ENCODE data around the gene ABCB1. TPM values are rescaled to one million over a fixed set of nuclear protein-coding genes. Genes with fewer than 3 reads are reported as not detected.
A peak's percentile ranks its signal among the peaks of the same experiment; 100 is the strongest.

The ABCB1 gene
- total RNA-seq, 1 donor from 2014 or later, result not detected

DNA sequence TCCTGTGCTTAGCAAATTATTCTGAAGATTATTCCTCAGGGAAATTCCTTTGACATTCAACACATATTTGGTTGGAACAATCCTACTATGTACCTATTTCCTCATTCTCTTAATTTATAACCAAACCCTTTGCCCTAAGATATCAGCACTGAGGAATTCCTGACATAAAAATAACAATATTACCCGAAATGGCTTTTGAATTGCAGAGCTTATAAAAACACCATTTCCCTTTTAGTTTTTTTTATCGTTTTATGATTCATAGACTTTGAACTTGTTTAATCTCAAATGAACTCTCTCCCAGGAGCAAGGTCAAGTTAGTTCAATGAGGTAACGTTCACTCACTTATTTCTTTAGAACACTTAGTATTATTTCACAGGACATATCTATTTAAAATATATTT lies 7.7 kb upstream of the ABCB1 start:
- Mint-ChIP-seq H3K27me3 (ENCODE audit: insufficient read depth, low read depth) (no peaks in the 10 kb centered on the region), H3K9me3 (no peaks in the 10 kb centered on the region)

DNA sequence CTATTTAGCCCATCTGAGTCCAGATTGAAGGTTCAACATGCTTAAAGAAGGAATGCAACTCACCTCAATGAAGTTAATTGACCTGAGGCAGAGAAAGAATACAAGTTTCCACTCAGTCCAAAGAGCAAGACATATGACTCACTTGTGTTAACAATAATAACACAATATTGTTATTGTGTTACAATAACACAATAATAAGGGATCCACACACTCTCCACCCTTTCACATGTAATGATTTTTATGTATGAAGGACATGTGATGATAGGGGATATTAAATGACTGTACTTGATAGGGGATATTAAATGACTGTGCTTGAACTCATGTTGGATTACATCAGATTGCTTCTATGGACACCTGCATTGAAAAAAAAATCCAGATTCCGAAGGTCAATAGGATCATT lies 3.6 kb upstream of the ABCB1 start:
- H3K9me3 ChIP-seq (ENCODE audit: low read depth), result no peaks in the 10 kb centered on the region
- H3K4me2 ChIP-seq, result no peak overlapping the region
- no peaks in the 10 kb centered on the region for H3K36me3 Mint-ChIP-seq
- H3K27ac Mint-ChIP-seq, result no peak overlapping the region
- peaks cover 5% of the 10 kb centered on the region for H3K4me1 Mint-ChIP-seq
- peaks cover 14% of the 10 kb centered on the region for H3K27me3 Mint-ChIP-seq (ENCODE audit: insufficient read depth, low read depth)
- H3K36me3 ChIP-seq, result no peaks in the 10 kb centered on the region
- H3K27ac ChIP-seq, result no peak overlapping the region
- H3K4me3 ChIP-seq, result no peak overlapping the region
- H3K9me3 Mint-ChIP-seq, result no peaks in the 10 kb centered on the region
- no peak for DNase-seq (ENCODE audit: low spot score)
- no peaks in the 10 kb centered on the region for H3F3A ChIP-seq (ENCODE audit: low read depth)
- TF ChIP-seq, protein P1, sequence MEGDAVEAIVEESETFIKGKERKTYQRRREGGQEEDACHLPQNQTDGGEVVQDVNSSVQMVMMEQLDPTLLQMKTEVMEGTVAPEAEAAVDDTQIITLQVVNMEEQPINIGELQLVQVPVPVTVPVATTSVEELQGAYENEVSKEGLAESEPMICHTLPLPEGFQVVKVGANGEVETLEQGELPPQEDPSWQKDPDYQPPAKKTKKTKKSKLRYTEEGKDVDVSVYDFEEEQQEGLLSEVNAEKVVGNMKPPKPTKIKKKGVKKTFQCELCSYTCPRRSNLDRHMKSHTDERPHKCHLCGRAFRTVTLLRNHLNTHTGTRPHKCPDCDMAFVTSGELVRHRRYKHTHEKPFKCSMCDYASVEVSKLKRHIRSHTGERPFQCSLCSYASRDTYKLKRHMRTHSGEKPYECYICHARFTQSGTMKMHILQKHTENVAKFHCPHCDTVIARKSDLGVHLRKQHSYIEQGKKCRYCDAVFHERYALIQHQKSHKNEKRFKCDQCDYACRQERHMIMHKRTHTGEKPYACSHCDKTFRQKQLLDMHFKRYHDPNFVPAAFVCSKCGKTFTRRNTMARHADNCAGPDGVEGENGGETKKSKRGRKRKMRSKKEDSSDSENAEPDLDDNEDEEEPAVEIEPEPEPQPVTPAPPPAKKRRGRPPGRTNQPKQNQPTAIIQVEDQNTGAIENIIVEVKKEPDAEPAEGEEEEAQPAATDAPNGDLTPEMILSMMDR (IDR thresholded peaks at IDR 0.05), result no peak
- TF ChIP-seq EZH2phosphoT487 (IDR thresholded peaks at IDR 0.05) (no peak), EZH2 (IDR thresholded peaks at IDR 0.05) (no peak)
- H3K9ac ChIP-seq, result no peak overlapping the region
- H2AFZ ChIP-seq (replicated peaks), result no peak overlapping the region
- no peak overlapping the region for H3K4me3 Mint-ChIP-seq
- no peaks in the 10 kb centered on the region for H4K20me1 ChIP-seq (ENCODE audit: low read depth)
- H3K27me3 ChIP-seq, result peaks cover 65% of the 10 kb centered on the region
- no peaks in the 10 kb centered on the region for H3K79me2 ChIP-seq (ENCODE audit: low read depth)
- H3K4me1 ChIP-seq, result no peaks in the 10 kb centered on the region

More for the DNA sequence above, 7.7 kb upstream of the ABCB1 start:
- Histone ChIP-seq H3K4me1 (no peaks in the 10 kb centered on the region), H3K27ac (no peak overlapping the region), H3K9me3 (ENCODE audit: low read depth) (no peaks in the 10 kb centered on the region), H3K79me2 (ENCODE audit: low read depth) (no peaks in the 10 kb centered on the region), H3K4me3 (no peak overlapping the region), H3K4me2 (no peak overlapping the region), H2AFZ (replicated peaks) (no peak overlapping the region), H3K36me3 (no peaks in the 10 kb centered on the region), H3F3A (ENCODE audit: low read depth) (no peaks in the 10 kb centered on the region), H4K20me1 (ENCODE audit: low read depth) (no peaks in the 10 kb centered on the region), H3K27me3 (peaks cover 23% of the 10 kb centered on the region), H3K9ac (no peak overlapping the region)
- TF ChIP-seq EZH2 (IDR thresholded peaks at IDR 0.05) (no peak), EZH2phosphoT487 (IDR thresholded peaks at IDR 0.05) (no peak)
- TF ChIP-seq, protein P1 (IDR thresholded peaks at IDR 0.05), result no peak
- Mint-ChIP-seq H3K27ac (no peak overlapping the region), H3K36me3 (no peaks in the 10 kb centered on the region), H3K4me1 (no peaks in the 10 kb centered on the region), H3K4me3 (no peak overlapping the region)
- DNase-seq (ENCODE audit: low spot score), result no peak

DNA sequence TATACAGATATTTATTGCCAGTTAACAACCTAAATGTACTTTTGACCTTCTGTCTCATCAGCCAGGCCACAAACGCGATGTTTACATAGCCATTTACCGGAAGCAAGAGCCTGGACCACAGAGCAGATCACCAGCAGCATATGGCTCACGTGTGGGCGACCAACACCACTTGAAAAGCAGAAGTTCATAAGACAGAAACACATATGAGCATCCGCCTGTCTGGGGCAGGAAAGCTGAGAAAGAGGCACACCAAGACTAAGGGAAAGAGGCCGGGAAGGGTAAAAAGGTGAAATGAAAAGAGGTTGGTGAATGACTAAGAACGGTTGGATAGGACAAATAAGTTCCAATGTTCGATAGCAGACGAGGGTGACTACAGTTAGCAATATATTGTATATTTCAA lies 1.3 kb downstream of the ABCB1 start:
- Histone ChIP-seq H3F3A (ENCODE audit: low read depth) (no peaks in the 10 kb centered on the region), H3K27ac (no peak overlapping the region), H3K4me3 (no peak overlapping the region), H4K20me1 (ENCODE audit: low read depth) (no peaks in the 10 kb centered on the region), H3K4me1 (no peaks in the 10 kb centered on the region), H3K4me2 (no peak overlapping the region), H3K27me3 (peaks cover 94% of the 10 kb centered on the region), H3K36me3 (no peaks in the 10 kb centered on the region), H3K79me2 (ENCODE audit: low read depth) (no peaks in the 10 kb centered on the region), H3K9ac (no peak overlapping the region), H3K9me3 (ENCODE audit: low read depth) (no peaks in the 10 kb centered on the region), H2AFZ (replicated peaks) (no peak overlapping the region)
- peaks cover 19% of the 10 kb centered on the region for H3K27me3 Mint-ChIP-seq (ENCODE audit: insufficient read depth, low read depth)
- no peak for TF ChIP-seq EZH2 (IDR thresholded peaks at IDR 0.05)
- TF ChIP-seq EZH2phosphoT487 (IDR thresholded peaks at IDR 0.05), result no peak
- no peaks in the 10 kb centered on the region for H3K36me3 Mint-ChIP-seq
- H3K4me3 Mint-ChIP-seq, result peak overlapping the region; percentile 5
- DNase-seq (ENCODE audit: low spot score), result no peak
- no peaks in the 10 kb centered on the region for H3K9me3 Mint-ChIP-seq
- H3K27ac Mint-ChIP-seq, result no peak overlapping the region
- H3K4me1 Mint-ChIP-seq, result peaks cover 5% of the 10 kb centered on the region

DNA sequence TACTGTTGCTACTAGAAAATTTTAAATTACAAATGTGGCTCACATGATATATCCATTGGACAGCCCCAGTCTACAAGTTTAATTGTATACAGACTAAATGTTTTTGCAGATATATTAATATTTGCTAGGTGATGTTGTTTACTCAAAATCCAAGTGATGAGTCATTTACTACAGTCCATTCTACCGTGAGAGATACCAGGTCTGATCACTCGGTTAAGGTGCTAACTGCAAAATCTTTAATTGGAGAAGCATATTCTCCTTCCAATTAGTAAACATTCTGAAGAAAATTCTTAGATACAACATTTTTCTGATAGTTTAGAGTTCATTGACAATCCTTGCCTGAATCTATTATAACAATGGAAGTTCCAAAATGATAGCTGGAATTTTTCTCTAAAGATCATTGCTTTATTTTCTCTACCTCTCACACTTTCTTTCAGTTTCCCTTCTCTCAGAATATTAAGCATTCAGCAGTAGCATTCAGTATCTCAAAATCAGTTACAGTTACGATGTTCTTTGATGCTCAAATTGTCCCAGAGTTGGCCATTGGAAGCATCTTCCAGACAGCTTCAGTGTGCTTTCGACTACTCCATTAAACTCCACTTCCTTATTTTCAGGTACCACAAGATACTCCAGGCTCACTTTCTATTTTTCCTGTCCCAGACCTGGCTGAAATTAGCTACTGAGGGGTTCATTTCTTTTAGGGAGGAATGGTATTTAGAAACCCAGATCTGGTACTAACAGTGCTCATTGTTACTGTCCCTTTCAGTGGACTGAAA lies 2.3 kb downstream of the ABCB1 start:
- H3K9ac ChIP-seq, result no peak overlapping the region
- no peaks in the 10 kb centered on the region for H3F3A ChIP-seq (ENCODE audit: low read depth)
- H3K36me3 Mint-ChIP-seq, result no peaks in the 10 kb centered on the region
- H3K4me1 ChIP-seq, result no peaks in the 10 kb centered on the region
- no peak overlapping the region for H2AFZ ChIP-seq (replicated peaks)
- no peak overlapping the region for H3K4me3 Mint-ChIP-seq
- H3K4me3 ChIP-seq, result no peak overlapping the region
- peaks cover 85% of the 10 kb centered on the region for H3K27me3 ChIP-seq
- peaks cover 5% of the 10 kb centered on the region for H3K4me1 Mint-ChIP-seq
- TF ChIP-seq EZH2 (IDR thresholded peaks at IDR 0.05), result no peak
- TF ChIP-seq, protein P1 (IDR thresholded peaks at IDR 0.05), result no peak
- TF ChIP-seq EZH2phosphoT487 (IDR thresholded peaks at IDR 0.05), result no peak
- H3K9me3 Mint-ChIP-seq, result no peaks in the 10 kb centered on the region
- H3K27me3 Mint-ChIP-seq (ENCODE audit: insufficient read depth, low read depth), result peaks cover 19% of the 10 kb centered on the region
- no peak overlapping the region for H3K27ac Mint-ChIP-seq
- DNase-seq (ENCODE audit: low spot score), result no peak
- no peaks in the 10 kb centered on the region for H3K79me2 ChIP-seq (ENCODE audit: low read depth)
- no peaks in the 10 kb centered on the region for H3K9me3 ChIP-seq (ENCODE audit: low read depth)
- no peak overlapping the region for H3K4me2 ChIP-seq
- no peaks in the 10 kb centered on the region for H3K36me3 ChIP-seq
- H4K20me1 ChIP-seq (ENCODE audit: low read depth), result no peaks in the 10 kb centered on the region
- H3K27ac ChIP-seq, result no peak overlapping the region
